NCI-H146 (cell line): ENCODE data around the gene UQCC2.
A peak's percentile ranks its signal among the peaks of the same experiment; 100 is the strongest.

Source experiments
- DNase-seq: peaks from one replicate; lab custom pipeline; 2025; lab: John Stamatoyannopoulos, UW

The UQCC2 gene

DNA sequence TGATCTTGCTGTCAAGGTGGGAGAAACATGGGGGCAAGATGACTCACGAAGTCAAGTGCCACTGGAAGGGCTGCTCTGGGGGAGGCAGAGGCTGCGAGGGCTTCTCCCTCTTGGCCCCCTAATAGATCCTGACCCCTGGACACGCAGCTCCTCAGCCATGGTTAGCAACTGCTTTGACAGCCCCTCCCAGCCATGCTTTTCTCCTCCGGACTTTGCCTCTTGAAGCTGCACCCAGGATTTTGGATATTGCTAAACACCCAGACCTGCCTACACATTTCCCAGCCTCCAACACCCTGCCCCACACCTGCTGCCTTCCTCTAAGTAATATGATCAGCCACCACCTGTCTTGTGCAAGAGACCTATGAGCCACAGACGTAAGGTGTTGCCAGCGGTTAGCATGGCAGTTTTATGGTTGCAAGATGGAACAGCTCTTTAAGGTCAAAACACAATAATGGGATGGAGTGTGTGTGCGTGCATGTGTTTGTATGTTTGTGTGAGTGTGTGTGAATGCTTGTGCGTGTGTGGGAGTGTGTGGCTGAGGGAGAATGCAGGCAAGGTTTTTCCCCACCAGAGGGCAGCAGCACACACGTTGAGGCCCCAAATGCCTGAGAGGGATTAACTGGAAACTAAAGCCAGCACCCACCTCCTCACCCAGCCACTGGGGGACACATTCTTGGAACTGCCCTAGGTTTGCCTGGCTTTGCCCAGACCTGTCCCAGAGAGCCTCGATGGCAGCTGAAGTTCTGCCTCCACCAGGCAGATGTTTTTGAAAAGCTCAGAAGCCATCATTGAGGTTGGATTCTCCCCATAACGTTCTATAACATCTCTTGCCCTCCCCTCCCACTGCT is 32.7 kb upstream of the UQCC2 start:
- DNase-seq, result peak; percentile 82

- no peak for DNase-seq
These were observed 31.3 kb upstream of the UQCC2 start for GRCh38 chr6:33742837-33743236.

GRCh38 chr6:33742092-33742491 is 30.6 kb upstream of the UQCC2 start:
- DNase-seq, result no peak

GRCh38 chr6:33740794-33741193 is 29.3 kb upstream of the UQCC2 start:
- DNase-seq, result no peak

- no peak for DNase-seq
These were observed 28.7 kb upstream of the UQCC2 start for GRCh38 chr6:33740204-33740608.

DNA sequence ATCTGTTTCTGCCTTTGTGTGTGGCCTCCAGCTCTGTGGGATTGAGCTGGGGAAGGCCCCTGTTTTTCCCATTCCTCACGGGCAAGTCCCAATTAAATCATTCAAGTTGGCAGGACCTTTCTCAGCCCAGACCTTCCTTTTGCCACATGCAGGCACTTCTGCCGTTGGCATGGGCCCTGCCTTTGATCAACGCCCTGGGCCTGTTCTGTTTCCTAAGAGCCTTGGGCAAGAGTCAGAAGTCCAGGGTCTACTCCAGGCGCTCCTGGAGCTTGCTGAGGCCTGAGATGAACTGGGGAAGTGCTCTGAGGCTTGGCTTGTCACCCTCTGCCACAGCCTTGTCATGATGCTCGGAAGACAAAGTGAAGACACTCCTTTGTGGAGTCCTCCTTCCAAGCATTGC is 28.1 kb upstream of the UQCC2 start:
- DNase-seq, result no peak

GRCh38 chr6:33738879-33739278 is 27.4 kb upstream of the UQCC2 start:
- no peak for DNase-seq

DNA sequence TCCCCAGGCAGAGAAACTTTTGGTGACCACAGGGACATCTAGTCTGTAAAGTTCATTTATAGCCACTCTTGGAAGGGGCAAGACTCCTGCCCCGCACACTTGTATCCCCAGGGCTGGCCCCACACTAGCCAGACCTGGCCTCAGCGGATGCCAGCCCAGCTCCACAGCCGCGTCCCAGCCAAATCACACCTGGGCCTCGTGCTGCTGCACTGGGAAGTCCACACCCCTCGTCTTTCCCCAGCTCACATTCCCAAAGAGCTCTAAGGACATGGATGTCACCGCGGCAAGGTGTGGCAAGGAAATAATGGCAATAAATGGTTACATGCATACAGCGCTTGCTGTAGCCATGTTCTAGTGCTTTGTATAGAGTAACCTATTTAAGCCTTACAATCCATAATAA is 26.7 kb upstream of the UQCC2 start:
- no peak for DNase-seq

GRCh38 chr6:33737267-33738026 is 25.9 kb upstream of the UQCC2 start:
- DNase-seq, result no peak

- no peak for DNase-seq
These were observed 23.7 kb upstream of the UQCC2 start for GRCh38 chr6:33735216-33735615.

- no peak for DNase-seq
These were observed 22.2 kb upstream of the UQCC2 start for GRCh38 chr6:33733709-33734007.

DNA sequence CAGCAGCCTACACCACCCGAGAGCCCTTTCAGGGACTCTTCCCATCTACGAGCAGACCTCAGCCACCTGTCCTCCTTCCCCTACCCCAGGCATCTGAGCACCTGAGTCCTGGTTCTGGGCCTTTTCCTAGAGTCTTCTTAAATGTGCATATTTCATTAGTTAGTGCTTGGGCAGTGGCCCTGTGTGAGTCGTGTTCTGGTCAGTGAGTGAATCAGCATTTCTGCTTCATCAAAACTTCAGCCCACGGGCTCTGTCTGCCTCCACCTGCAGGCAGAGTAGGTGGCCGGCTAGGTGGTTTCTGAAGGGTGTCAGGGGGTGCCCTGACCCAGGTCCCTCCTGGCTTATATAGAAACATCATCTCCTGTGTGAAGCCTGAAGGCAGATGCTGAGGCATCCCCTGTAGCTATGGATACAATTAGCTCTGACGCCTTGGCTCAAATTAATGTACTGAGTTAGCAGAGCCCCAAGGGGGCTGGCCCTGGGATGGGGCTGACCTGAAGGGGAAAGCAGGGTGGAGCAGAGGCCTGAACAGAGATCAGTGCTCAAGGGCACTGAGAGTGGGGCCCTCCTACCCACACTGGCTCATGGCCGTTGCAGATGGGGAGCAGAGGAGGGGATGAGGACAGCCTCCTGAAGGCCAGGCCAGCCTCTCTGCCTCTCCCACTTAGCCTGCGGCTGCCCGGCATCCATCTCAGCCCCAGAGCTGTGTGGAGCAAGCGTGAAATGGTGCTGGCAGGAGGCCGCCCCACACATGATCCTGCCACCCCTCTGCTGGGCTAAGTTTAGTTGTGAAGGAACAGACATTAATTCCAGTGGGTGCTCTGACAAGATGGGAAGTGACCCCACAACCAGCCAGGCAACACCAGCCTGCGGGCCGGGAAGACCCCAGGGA is 21.6 kb upstream of the UQCC2 start:
- DNase-seq, result no peak

DNA sequence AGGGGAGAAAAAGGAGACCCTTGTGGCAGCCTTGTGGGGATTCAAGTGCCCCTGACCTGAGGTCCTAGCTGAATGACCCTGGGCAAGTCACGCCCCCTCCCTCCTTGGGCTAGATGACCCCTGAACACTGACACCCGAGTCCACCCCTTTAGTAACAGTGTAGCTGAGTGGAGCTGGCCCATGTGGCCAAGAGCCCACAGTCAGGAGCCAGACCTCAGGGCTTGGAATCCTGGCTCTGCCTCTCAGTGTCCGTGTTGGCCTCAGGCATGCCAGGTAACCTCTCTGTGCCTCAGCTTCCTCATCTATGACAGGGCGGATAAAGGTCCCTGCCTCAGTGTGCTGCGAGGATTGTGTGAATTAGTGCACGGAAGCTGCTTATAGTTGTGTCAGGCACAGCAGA is 20.9 kb upstream of the UQCC2 start:
- DNase-seq, result no peak

DNA sequence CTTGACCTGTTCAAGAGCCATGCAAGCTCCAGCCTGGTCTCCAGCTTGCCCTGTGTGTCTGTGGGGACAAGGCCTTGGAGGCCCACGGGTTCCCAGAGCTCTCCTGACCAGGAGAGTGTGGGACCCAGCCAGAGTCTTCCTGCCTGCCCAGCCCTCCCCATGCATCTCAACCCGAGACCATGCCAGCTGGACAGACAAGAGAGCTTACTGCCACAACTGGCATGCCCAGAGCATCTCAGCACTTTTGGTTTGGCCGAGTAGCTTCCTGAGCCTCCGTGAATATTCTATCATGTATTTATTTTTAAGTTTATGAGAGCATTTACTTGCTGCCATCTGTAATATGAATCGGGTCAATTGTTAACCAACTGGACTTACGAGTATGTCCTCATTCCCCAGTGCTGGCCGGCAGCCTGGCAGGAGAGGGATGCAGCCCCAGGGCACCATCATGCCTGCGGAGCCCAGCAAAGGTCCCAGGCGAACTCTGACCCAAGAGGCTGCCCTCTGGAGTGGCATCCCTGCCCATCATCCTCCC is 20.3 kb upstream of the UQCC2 start:
- DNase-seq, result no peak

- no peak for DNase-seq
These were observed 19.5 kb upstream of the UQCC2 start for GRCh38 chr6:33731035-33731434.

DNA sequence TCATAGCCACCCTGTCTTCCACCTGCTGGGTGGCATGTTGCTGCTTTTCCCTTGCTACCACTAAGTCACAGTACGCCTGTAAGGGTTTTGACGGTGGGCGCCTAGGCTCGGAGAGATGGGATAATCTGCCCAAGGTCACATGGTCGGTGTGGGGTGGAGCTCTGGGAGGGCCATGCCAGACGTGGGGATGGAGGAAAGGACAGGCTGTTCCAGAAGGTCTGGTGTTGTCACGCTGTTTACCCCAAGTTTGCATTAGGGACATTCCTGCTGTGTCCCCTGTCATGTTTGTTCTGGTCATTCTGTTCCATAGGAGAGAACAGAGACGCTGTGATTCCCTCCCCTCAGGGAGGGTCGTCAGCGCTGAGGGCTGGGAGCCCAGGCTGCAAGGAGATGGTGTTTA is 19.1 kb upstream of the UQCC2 start:
- DNase-seq, result no peak

DNA sequence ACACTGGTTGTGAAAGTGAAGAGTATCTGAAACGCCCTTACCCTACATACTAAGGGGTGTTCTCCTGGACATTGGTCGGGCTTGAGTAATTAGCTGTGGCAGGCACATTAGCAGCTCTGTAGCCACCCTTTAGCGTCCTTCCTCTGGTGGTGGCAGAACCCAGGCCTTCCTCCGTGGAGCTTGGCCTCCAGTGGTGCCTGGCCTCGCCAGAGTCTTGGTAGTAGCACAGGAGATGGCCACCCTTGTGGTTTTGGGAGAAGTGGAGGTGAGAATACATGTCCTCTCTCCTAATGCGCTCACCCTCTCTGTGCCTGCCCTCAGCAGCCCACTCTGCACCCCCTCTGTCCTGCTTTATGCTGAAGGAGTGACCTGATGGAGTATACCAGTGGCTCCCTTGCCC is 17.6 kb upstream of the UQCC2 start:
- no peak for DNase-seq

- DNase-seq, result no peak
These were observed 16.9 kb upstream of the UQCC2 start for GRCh38 chr6:33728438-33728837.

- DNase-seq, result no peak
These were observed 16.4 kb upstream of the UQCC2 start for GRCh38 chr6:33727932-33728331.

GRCh38 chr6:33727126-33727525 is 15.6 kb upstream of the UQCC2 start:
- DNase-seq, result no peak

- DNase-seq, result no peak
These were observed 15.2 kb upstream of the UQCC2 start for GRCh38 chr6:33726696-33727095.

- DNase-seq, result no peak
These were observed 14.6 kb upstream of the UQCC2 start for GRCh38 chr6:33725891-33726673.
